Stimulated activated CD8-positive, alpha-beta memory T cell treated with anti-CD3 and anti-CD28 coated beads, Interleukin-7, amount 100 ng/mL, for 48 hours (primary cell): ENCODE results near the gene CCDC127.
"Not testable (repeated sequence)": the region's sequence is repeated elsewhere in the genome, so short reads cannot be mapped to it uniquely, and the experiment has no call there.

Source experiments
- DNase-seq, 2 donors: peaks; one replicate each; pipeline ENCODE4 v3.0.0-alpha.2; 2020; ENCODE audit warnings: low read depth in 1 of 2; ENCODE audit errors: extremely low read depth in 1 of 2

CCDC127 gene

GRCh38 chr5:174876-175465, 43.0 kb downstream of the CCDC127 start:
- no peak for DNase-seq

DNA sequence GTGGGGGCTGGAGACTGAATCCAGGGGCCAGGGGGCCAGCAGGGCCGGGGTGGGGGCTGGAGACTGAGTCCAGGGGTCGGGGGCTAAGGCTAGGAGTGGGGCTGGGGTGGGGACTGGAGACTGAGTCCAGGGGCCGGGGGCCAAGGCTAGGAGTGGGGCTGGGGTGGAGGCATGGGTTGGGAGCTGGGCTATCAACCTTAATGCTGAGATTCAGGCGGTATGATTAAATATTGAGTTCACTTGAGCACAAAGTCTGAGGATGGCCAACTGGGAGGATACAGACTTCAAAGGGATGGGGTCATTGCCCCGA, 43.7 kb downstream of the CCDC127 start:
- no peak for DNase-seq

DNA sequence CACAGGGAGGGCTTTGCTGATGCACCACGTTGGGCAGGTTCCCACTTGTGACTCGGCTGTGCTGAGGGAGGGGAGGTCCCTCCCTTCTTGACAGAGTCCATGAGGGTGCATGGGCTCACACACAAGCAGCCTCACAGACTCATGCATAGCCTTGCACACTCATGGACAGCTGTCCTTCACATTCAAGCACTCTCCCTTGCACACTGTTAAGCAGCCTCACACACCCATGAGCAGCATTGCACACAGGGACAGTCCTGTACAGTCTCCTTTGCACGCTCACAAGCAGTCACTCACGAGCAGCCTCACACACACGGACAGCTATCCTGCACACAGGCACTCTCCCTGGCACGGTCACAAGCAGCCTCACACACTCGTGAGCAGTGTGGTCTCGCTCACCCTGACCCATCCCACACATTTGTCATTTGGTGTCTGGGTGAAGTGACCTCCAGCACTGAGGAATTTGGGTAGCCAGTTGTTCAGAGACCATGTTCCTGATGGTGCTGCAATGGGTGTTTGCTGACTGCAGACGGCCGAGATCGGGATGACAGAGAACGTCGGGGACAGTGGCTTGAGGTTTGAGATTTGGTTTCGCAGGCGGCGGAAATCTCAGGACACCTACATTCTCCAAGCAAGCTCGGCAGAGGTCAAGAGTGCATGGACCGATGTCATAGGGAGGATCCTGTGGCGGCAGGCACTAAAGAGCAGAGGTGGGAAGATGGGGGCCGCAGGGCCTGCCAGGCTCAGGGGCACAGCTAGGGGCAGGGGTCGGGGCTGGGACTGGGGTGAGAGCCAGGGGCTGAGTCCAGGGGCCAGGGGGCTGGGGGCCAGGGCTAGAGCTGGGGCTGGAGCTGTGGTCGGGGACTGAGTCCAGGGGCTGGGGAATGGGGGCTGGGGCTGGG, 44.3 kb downstream of the CCDC127 start:
- DNase-seq: no peak

DNA sequence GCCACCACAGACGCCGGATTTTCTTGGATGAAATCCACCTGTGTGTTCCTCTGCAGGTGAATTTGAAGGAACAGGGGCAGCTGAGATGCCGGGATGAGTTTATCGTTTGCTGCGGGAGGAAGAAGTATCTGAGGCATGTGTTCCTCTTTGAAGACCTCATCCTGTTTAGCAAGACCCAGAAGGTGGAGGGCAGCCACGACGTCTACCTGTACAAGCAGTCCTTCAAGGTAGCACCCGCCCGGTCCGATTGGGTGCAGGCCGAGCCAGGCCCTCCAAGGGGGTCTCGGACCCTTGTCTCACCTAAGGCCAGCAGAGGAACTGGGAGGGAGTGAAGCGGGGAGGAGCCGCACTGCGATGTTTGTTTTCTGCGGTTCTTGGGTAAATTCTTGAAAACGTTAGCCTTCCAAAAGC, 45.1 kb downstream of the CCDC127 start:
- DNase-seq: no peak

- DNase-seq: no peak
These were observed 45.5 kb downstream of the CCDC127 start for GRCh38 chr5:172421-172820.

GRCh38 chr5:171801-172331, 46.1 kb downstream of the CCDC127 start:
- no peak for DNase-seq

DNA sequence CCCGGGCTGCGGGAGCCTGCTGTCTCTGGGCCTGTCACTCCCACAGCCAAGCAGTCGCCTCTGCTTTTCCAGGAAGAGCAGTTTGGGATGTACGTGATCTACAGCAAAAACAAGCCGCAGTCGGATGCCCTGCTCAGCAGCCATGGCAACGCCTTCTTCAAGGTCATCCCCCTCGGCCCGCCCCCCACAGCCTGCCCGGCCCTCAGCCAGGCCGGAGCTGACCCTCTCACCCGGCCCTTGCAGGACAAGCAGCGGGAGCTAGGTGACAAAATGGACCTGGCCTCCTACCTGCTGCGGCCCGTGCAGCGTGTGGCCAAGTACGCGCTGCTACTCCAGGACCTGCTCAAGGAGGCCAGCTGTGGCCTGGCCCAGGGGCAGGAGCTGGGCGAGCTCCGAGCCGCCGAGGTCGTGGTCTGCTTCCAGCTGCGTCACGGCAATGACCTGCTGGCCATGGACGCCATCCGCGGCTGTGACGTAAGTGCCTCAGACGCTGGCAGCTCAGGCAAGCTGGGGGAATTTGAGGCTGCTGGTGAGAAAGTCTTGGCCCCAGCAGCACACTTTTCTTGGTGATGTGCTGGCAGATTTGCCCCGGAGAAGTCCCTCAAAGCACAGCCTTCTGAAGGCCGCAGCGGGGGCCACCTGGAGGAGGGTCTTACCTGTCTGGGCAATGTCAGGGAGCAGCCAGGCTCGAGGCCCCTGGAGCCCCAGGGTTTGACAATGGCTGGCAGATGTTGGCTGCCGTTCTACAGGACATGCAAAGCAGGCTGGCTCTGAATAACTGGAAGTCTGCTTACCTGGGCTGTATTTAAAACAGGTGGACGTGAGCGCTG, 46.8 kb downstream of the CCDC127 start:
- DNase-seq: no peak

- no peak for DNase-seq
These were observed 48.2 kb downstream of the CCDC127 start for GRCh38 chr5:169728-170094.

GRCh38 chr5:169071-169727, 48.8 kb downstream of the CCDC127 start:
- no peak for DNase-seq

DNA sequence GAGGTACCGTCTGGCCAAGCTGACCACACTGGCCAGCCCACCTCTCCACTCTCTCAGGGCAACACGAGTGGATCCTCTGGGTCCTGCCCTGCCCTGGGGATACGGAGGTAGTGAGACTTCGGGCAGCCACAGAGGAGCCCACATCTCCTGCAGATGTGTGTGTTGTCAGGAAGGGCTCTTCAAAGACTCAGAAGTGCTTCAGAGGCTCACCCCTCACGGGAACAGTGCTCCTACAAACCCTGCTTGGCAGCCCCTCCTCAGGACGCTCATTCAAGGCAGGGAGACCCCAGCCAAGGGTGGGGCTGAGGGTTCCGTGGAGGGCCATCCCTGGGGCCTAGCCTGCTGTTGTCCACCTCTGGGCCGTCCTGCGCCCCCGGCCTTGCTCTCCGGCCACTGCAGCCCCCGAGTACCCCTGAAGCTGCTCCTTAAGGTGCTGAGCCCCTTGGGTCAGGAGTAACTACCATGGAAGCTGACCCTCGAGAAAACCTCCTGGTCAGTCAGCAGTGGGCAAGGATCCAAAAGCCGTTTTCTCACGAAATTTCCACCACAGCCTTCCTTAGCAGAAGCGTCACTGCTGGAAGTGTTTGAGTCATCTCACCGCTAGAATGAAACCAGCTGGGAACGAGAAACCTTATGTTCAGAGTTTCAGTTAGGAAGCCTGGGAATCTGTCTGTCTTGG, 49.8 kb downstream of the CCDC127 start:
- no peak for DNase-seq

DNA sequence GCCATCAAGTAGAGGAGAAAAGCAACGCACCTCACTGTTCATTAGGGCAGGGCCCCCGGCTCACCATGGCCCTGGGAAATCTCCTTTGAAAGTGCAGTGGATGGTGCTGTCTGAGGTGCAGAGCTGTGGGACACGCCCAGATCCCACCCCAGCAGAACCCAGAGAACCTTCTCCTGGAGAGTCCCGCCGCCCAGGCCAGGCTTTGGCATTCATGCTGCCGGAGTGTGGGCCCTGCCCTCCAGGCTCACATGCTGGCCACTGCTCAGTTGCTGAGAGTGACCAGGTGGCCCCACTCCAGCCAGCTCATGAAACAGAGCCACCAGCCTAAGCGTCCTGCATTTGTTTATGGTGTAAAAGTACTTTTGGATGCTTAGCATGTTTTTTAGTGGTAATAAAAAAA, 50.4 kb downstream of the CCDC127 start:
- DNase-seq: no peak

- no peak for DNase-seq
These were observed 51.2 kb downstream of the CCDC127 start for GRCh38 chr5:166441-167372.

DNA sequence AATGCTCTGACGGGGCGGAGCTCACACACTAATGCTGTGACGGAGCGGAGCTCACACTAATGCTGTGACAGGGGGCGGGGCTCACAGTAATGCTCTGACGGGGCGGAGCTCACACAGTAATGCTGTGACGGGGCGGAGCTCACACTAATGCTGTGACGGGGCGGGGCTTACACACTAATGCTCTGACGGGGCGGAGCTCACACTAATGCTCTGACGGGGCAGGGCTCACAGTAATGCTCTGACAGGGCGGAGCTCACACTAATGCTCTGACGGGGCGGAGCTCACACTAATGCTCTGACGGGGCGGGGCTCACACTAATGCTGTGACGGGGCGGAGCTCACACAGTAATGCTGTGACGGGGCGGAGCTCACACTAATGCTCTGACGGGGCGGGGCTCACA, 53.2 kb downstream of the CCDC127 start:
- DNase-seq: not testable (repeated sequence)

GRCh38 chr5:164244-164643, 53.7 kb downstream of the CCDC127 start:
- no peak for DNase-seq

- no peak for DNase-seq
These were observed 54.1 kb downstream of the CCDC127 start for GRCh38 chr5:163841-164240.

DNA sequence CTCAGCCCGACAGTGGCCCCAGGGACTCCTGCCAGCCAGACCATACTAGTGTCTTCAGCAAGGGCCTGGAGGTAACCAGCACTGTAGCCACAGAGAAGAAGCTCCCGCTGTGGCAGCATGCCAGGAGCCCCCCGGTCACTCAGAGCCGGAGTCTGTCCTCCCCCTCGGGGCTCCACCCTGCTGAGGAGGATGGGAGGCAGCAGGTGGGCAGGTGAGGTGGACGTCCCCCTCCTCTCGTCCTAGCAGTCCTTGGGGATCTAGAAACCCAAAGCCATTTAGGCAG, 54.7 kb downstream of the CCDC127 start:
- DNase-seq: no peak

- no peak for DNase-seq
These were observed 55.2 kb downstream of the CCDC127 start for GRCh38 chr5:162565-163337.

DNA sequence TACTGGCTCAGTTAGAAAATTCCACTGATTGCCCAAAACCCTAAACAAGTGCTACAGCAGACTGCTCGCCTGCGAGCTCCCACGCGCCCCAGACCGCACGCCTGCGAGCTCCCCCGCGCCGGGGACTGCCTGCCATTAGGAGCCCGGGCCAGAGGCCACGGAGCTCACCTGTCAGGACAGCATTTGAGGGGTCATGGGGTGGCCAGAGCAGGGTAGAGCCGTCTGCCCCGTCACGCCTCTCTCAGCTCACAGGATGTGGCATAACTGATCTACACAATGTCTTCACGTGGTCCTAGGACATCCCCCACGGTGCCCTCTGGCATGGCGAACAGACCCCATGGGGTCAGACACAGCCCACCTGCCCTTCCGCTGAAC, 55.8 kb downstream of the CCDC127 start:
- no peak for DNase-seq

DNA sequence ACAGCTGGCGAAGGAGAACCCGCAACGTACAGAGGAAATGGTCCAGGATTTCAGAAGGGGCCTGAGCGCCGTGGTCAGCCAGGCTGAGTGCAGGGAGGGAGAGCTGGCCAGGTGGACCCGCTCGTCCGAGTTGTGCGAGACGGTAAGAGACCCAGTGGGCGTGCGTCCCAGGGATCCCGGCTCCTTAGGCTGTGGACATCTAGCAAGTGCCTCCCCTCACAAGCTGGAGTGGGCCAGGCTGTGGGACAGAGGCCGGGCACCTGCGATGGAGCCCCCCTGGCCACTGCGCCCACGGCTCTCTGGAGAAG, 56.2 kb downstream of the CCDC127 start:
- DNase-seq: no peak
